H9 (cell line): ENCODE results near the gene CACNB4. TPM values are rescaled to one million over a fixed set of nuclear protein-coding genes. Genes with fewer than 3 reads are reported as not detected.

Experiments
- DNase-seq: peaks from one replicate; pipeline ENCODE4 v3.0.0-alpha.2; 2017
- H2AFZ ChIP-seq: one replicate; pipeline ENCODE4 v1.6.1; 2013; ENCODE audit warnings: mild to moderate bottlenecking, low read length, control low read depth, moderate library complexity
- H2AK5ac ChIP-seq: 2 replicates; pipeline ENCODE4 v1.6.1; 2013; ENCODE audit warnings: low read length, control low read depth, mixed read lengths; ENCODE audit not compliant: insufficient read length
- H2BK120ac ChIP-seq: one replicate; pipeline ENCODE4 v1.6.1; 2013; ENCODE audit warnings: low read depth, mild to moderate bottlenecking, low read length, control low read depth, inconsistent platforms; ENCODE audit not compliant: poor library complexity, severe bottlenecking
- H2BK12ac ChIP-seq: 2 replicates; pipeline ENCODE4 v1.6.1; 2013; ENCODE audit warnings: low read length, control low read depth, mixed read lengths, low read depth; ENCODE audit not compliant: insufficient read length
- H2BK15ac ChIP-seq: 2 replicates; pipeline ENCODE4 v1.6.1; 2013; ENCODE audit warnings: low read depth, low read length, control low read depth
- H2BK20ac ChIP-seq: one replicate; pipeline ENCODE4 v1.6.1; 2013; ENCODE audit warnings: low read depth, mild to moderate bottlenecking, low read length, control low read depth, inconsistent platforms; ENCODE audit not compliant: poor library complexity, severe bottlenecking
- H2BK5ac ChIP-seq: 2 replicates; pipeline ENCODE4 v1.6.1; 2013; ENCODE audit warnings: low read length, control low read depth, mixed read lengths; ENCODE audit not compliant: insufficient read length
- H3K14ac ChIP-seq: 2 replicates; pipeline ENCODE4 v1.6.1; 2013; ENCODE audit warnings: low read length, control low read depth; ENCODE audit not compliant: insufficient read depth
- H3K18ac ChIP-seq: 2 replicates; pipeline ENCODE4 v1.6.1; 2013; ENCODE audit warnings: low read depth, mild to moderate bottlenecking, mixed read lengths, low read length, control low read depth; ENCODE audit not compliant: insufficient read length
- H3K23ac ChIP-seq: 2 replicates; pipeline ENCODE4 v1.6.1; 2013; ENCODE audit warnings: low read length, control low read depth, mixed read lengths, low read depth; ENCODE audit not compliant: insufficient read length
- H3K23me2 ChIP-seq: 2 replicates; pipeline ENCODE4 v1.6.1; 2013; ENCODE audit warnings: low read depth, mild to moderate bottlenecking, mixed read lengths, low read length, control low read depth; ENCODE audit not compliant: insufficient read length, poor library complexity, severe bottlenecking
- H3K27ac ChIP-seq: 2 replicates; pipeline ENCODE4 v1.5.1; 2013; ENCODE audit warnings: low read length, control low read depth, mixed read lengths, low read depth; ENCODE audit not compliant: insufficient read length
- H3K27me3 ChIP-seq: 2 replicates; pipeline ENCODE4 v1.6.1; 2013; ENCODE audit warnings: low read length, control low read depth, inconsistent platforms; ENCODE audit not compliant: insufficient read depth
- H3K4ac ChIP-seq: 2 replicates; pipeline ENCODE4 v1.6.1; 2013; ENCODE audit warnings: low read depth, mild to moderate bottlenecking, control low read depth, inconsistent platforms, low read length, moderate library complexity
- H3K4me1 ChIP-seq: 2 replicates; pipeline ENCODE4 v1.6.1; 2013; ENCODE audit warnings: low read length, control low read depth, inconsistent platforms; ENCODE audit not compliant: insufficient read depth
- H3K4me2 ChIP-seq: 2 replicates; pipeline ENCODE4 v1.6.1; 2013; ENCODE audit warnings: low read length, control low read depth, mixed read lengths; ENCODE audit not compliant: insufficient read length, insufficient read depth
- H3K56ac ChIP-seq: 2 replicates; pipeline ENCODE4 v1.6.1; 2013; ENCODE audit warnings: low read depth, mild to moderate bottlenecking, mixed read lengths, low read length, control low read depth; ENCODE audit not compliant: insufficient read length
- H3K79me1 ChIP-seq: 2 replicates; pipeline ENCODE4 v1.6.1; 2013; ENCODE audit warnings: low read depth, mild to moderate bottlenecking, moderate library complexity, low read length, control low read depth, inconsistent platforms; ENCODE audit not compliant: insufficient read depth, poor library complexity, severe bottlenecking
- H3K79me2 ChIP-seq: 2 replicates; pipeline ENCODE4 v1.6.1; 2013; ENCODE audit warnings: low read length, control low read depth, inconsistent platforms; ENCODE audit not compliant: insufficient read depth
- H3K9ac ChIP-seq: 2 replicates; pipeline ENCODE4 v1.6.1; 2013; ENCODE audit warnings: low read length, control low read depth, mixed read lengths; ENCODE audit not compliant: insufficient read length; ENCODE audit errors: extremely low read depth
- H3K9me3 ChIP-seq: one replicate; pipeline ENCODE4 v1.6.1; 2013; ENCODE audit warnings: low read depth, low read length, inconsistent platforms; ENCODE audit not compliant: control insufficient read depth
- H3T11ph ChIP-seq: one replicate; pipeline ENCODE4 v1.6.1; 2013; ENCODE audit warnings: mild to moderate bottlenecking, low read length, control low read depth, inconsistent platforms
- H4K20me1 ChIP-seq: one replicate; pipeline ENCODE4 v1.6.1; 2013; ENCODE audit not compliant: control insufficient read depth, insufficient read length, insufficient read depth
- H4K5ac ChIP-seq: 2 replicates; pipeline ENCODE4 v1.6.1; 2013; ENCODE audit warnings: low read depth, mild to moderate bottlenecking, mixed read lengths, low read length, control low read depth; ENCODE audit not compliant: insufficient read length
- H4K8ac ChIP-seq: replicated peaks from 2 replicates; pipeline ENCODE4 v1.6.1; 2013; ENCODE audit warnings: low read length, control low read depth, mixed read lengths, low read depth; ENCODE audit not compliant: insufficient read length
- H4K91ac ChIP-seq: 2 replicates; pipeline ENCODE4 v1.6.1; 2013; ENCODE audit warnings: low read depth, mild to moderate bottlenecking, moderate library complexity, mixed read lengths, low read length, control low read depth; ENCODE audit not compliant: insufficient read length
- H3K27ac Mint-ChIP-seq, 3 experiments: 2 replicates in 2 of 3; 3 replicates in 1 of 3; pipeline ENCODE4 v1.8.0; 2020 to 2021; ENCODE audit warnings: mixed read lengths in 3 of 3, mild to moderate bottlenecking in 1 of 3, moderate library complexity in 1 of 3
- H3K27me3 Mint-ChIP-seq: 2 replicates; pipeline ENCODE4 v1.8.0; 2021; ENCODE audit warnings: low read depth, mild to moderate bottlenecking, moderate library complexity, mixed read lengths
- H3K36me3 Mint-ChIP-seq, 3 experiments: 2 replicates in 2 of 3; 3 replicates in 1 of 3; pipeline ENCODE4 v1.8.0; 2020 to 2021; ENCODE audit warnings: low read depth in 3 of 3, mixed read lengths in 3 of 3; ENCODE audit not compliant: insufficient read depth in 1 of 3
- H3K4me1 Mint-ChIP-seq, 2 experiments: 2 replicates each; pipeline ENCODE4 v1.8.0; 2020; ENCODE audit warnings: mixed read lengths in 2 of 2
- H3K4me3 Mint-ChIP-seq, 2 experiments: 2 replicates in 1 of 2; 3 replicates in 1 of 2; pipeline ENCODE4 v1.8.0; 2020 to 2021; ENCODE audit warnings: mild to moderate bottlenecking in 2 of 2, mixed read lengths in 2 of 2, moderate library complexity in 1 of 2
- H3K9me3 Mint-ChIP-seq, 2 experiments: 2 replicates in 1 of 2; 3 replicates in 1 of 2; pipeline ENCODE4 v1.8.0; 2020; ENCODE audit warnings: mild to moderate bottlenecking in 2 of 2, mixed read lengths in 2 of 2, moderate library complexity in 1 of 2
- CTCF ChIP-seq: fragments of 200-600 bp; sonication (generic); conservative IDR thresholded peaks from 3 replicates; pipeline ENCODE4 v1.8.0; 2021; ENCODE audit warnings: antibody characterized with exemption, mild to moderate bottlenecking
- WGBS: extraction: QIAGEN DNeasy Blood & Tissue Kit; methylation state at CpG from one replicate; pipeline ENCODE4 v1.1.7; 2013; ENCODE audit warnings: missing lambda C conversion rate, low lambda C conversion rate, mixed read lengths; ENCODE audit not compliant: insufficient read length; ENCODE audit errors: extremely low coverage; 5-methylcytosine and 5-hydroxymethylcytosine counted together
- total RNA-seq: library from RNA; stranded (reverse); gene quantifications from 2 replicates; pipeline ENCODE4 v1.2.1, GENCODE V29; 2021

CACNB4 gene
- total RNA-seq, 1 experiment from 2014 or later: 1.4 TPM

- no peaks in the 10 kb centered on the region for H3K36me3 Mint-ChIP-seq
- DNase-seq: no peak
- Histone ChIP-seq H2AFZ (no peak overlapping the region), H3T11ph (no peak overlapping the region), H3K23me2 (no peaks in the 10 kb centered on the region), H4K5ac (no peak overlapping the region), H4K91ac (no peak overlapping the region), H3K56ac (no peak overlapping the region), H3K14ac (no peak overlapping the region), H3K79me1 (no peaks in the 10 kb centered on the region), H3K4me1 (no peaks in the 10 kb centered on the region; the same call in 1 of the 2 replicates), H3K79me2 (no peaks in the 10 kb centered on the region), H3K23ac (no peak overlapping the region), H3K27ac (no peak overlapping the region), H3K27me3 (no peaks in the 10 kb centered on the region), H3K4me2 (no peak overlapping the region), H3K18ac (no peak overlapping the region), H4K8ac (no peak overlapping the region), H2BK15ac (no peak overlapping the region), H2BK20ac (no peak overlapping the region), H3K9me3 (no peaks in the 10 kb centered on the region), H2AK5ac (no peak overlapping the region), H2BK5ac (no peak overlapping the region), H2BK12ac (no peak overlapping the region), H3K4ac (no peak overlapping the region), H3K9ac (no peak overlapping the region), H4K20me1 (no peaks in the 10 kb centered on the region), H2BK120ac (no peak overlapping the region)
- peaks cover 13 to 15% of the 10 kb centered on the region in 2 experiments for H3K4me1 Mint-ChIP-seq
- no peaks in the 10 kb centered on the region for H3K9me3 Mint-ChIP-seq
- H3K4me3 Mint-ChIP-seq: no peak overlapping the region
- no CpG with 5 or more reads among the region's 2 CpGs for WGBS
- no peak for TF ChIP-seq CTCF
- no peak overlapping the region for H3K27ac Mint-ChIP-seq
- H3K27me3 Mint-ChIP-seq: no peaks in the 10 kb centered on the region
Observed at GRCh38 chr2:151928380-151928779, 170.5 kb downstream of the CACNB4 start.
